Measurements from ENCODE around the gene CAPS2. TPM values are rescaled to one million over a fixed set of nuclear protein-coding genes. Genes with fewer than 3 reads are reported as not detected.
"Not testable (repeated sequence)": the region's sequence is repeated elsewhere in the genome, so short reads cannot be mapped to it uniquely, and the experiment has no call there.

CAPS2 gene
- total RNA-seq, result 1 to 10 TPM; 2.4 to 3.0 TPM

DNA sequence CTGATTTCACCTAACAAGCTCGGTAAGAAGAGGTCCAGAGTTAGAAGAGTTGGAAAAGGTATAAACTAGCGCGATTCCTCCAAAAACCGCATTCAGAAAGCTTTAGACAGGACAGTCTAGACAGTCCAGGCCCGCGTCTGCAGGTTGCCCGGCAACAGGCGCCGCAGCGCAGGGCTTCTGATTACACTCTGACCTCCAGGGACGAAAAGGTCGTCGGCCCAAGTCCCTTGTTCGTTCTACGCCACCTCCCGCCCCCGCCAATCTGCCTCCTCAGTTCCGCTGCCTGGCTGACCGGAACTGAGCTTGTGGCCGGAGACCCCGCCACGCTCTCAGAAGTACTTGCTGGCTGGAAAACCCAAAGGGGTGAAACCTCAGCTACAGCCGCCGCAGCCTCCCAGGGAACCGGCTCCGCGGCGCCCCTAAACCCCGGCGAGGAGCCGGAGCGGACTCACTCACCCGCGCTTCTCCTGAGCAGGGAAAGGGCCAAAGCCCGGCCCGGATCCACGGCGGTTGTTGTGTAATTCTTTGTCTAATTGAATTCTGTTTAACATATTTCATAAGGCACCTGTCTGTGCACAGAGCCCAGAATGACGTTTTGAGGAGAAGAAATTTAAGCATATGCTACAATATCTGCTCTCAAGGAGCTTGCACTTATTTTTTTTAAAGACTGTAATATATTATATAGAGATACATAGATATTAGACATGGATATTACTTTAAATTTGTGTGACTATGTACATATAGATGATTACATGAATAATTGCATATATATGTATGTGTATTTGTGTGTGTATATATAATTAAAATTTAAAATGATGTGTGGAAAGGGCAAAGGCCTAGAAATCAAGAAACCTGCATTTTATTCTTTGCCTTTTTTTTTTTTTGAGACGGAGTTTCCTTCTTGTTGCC, at the start of gene CAPS2:
CAPS2 (minus strand) TSS at position 407 of the 909 bp plus-strand sequence. CDS start 3,826 bp downstream, outside the sequence.
- H3K27me3 Mint-ChIP-seq, result peaks cover 59% of the 10 kb centered on the region
- peak within 1 kb of the TSS; percentile 82 for H3K4me3 Mint-ChIP-seq
- no peak within 1 kb of the TSS for H3K27ac Mint-ChIP-seq

DNA sequence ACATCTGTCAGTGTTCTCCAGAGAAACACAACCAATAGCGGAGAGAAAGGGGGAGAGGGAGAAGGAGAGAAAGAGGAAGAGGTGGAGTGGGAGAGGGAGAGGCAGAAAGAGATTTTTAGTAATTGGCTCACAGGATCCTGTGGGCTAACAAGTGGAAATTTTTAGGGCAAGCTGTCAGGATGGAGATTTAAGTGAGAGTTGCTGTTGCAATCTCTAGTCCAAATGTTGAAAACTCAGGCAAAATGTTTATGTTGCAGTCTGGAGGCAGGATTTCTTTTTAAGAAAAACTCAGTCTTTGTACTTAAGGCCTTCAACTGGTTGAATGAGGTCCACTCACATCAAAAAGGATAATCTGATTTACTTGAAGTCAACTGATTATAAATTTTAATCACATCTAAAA, 48.2 kb upstream of the CAPS2 start:
- H3K4me3 Mint-ChIP-seq, result no peak overlapping the region
- no peak for DNase-seq
- no peak overlapping the region for H3K27ac Mint-ChIP-seq
- H3K9me3 Mint-ChIP-seq, result no peaks in the 10 kb centered on the region
- H3K27me3 Mint-ChIP-seq, result no peaks in the 10 kb centered on the region
- no peaks in the 10 kb centered on the region for H3K4me1 Mint-ChIP-seq
- no peaks in the 10 kb centered on the region for H3K36me3 Mint-ChIP-seq

More for the DNA sequence above, at the start of gene CAPS2:
- H3K9me3 Mint-ChIP-seq, result no peaks in the 10 kb centered on the region
- peak; percentile 80 for DNase-seq
- H3K36me3 Mint-ChIP-seq, result no peaks in the 10 kb centered on the region
- H3K4me1 Mint-ChIP-seq, result peaks cover 12% of the 10 kb centered on the region

DNA sequence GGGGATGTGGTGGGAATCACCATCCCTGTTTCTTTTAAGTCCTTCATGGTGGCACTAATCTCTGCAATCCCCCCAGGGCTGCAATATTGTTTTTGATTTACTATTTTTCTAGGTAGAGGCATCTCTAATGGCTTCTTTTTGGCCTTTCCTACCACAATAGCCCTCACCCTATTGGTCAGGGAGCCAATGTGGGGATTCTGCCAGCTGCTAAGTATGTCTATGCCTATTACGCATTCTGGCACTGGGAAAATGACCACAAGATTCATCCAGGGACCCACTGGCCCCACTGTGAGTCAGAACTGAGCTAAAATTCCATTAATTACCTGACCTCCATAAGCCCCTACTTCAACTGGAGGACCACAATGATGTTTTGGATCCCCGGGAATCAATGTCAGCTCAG, 44.8 kb upstream of the CAPS2 start:
- no peaks in the 10 kb centered on the region for H3K36me3 Mint-ChIP-seq
- no peaks in the 10 kb centered on the region for H3K27me3 Mint-ChIP-seq
- no peaks in the 10 kb centered on the region for H3K9me3 Mint-ChIP-seq
- no peak overlapping the region for H3K4me3 Mint-ChIP-seq
- H3K4me1 Mint-ChIP-seq, result no peaks in the 10 kb centered on the region
- DNase-seq, result no peak
- H3K27ac Mint-ChIP-seq, result no peak overlapping the region

DNA sequence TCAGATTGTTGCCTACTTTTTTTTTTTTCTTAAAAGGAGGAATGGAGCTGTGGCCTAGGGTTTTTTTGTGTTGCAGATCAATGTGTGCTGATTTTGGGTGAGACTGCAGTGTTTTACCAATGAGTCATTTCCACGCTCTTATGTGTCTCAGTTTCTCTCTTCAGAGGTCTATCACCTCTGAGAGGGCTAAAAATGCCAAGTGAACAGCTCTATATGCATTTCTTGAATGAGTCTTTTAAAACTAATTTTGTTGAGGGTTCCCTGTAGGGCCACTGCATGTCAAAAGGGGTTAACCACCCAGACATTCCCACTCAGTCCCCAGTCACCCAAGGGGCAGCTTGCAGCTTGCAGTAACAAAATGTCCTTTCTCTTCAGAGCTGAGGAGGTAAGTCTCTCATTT, 36.5 kb upstream of the CAPS2 start:
- no peaks in the 10 kb centered on the region for H3K27me3 Mint-ChIP-seq
- H3K27ac Mint-ChIP-seq, result no peak overlapping the region
- H3K4me1 Mint-ChIP-seq, result peaks cover 10% of the 10 kb centered on the region
- peaks cover 1% of the 10 kb centered on the region for H3K36me3 Mint-ChIP-seq
- H3K9me3 Mint-ChIP-seq, result peaks cover 1% of the 10 kb centered on the region
- no peak for DNase-seq
- no peak overlapping the region for H3K4me3 Mint-ChIP-seq

DNA sequence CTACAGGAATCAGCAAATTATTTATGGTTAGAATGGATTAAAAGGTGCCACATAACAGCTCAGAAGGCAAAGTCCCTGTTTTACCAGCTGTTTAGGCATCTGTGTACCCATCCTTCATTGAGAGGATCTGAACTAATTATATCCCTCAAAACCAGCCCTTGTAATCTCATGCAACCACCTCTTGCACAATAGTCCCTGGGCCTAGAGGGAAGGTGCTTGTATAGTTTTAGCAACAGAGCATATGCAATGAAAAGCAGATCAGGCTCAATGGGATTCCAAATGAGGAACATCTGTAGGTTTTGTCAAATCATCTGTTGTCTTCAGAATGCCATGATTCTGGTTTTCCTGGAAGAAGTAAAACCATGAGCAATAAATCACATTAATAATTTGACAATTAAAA, 34.8 kb upstream of the CAPS2 start:
- H3K4me3 Mint-ChIP-seq, result no peak overlapping the region
- H3K36me3 Mint-ChIP-seq, result peaks cover 8% of the 10 kb centered on the region

DNA sequence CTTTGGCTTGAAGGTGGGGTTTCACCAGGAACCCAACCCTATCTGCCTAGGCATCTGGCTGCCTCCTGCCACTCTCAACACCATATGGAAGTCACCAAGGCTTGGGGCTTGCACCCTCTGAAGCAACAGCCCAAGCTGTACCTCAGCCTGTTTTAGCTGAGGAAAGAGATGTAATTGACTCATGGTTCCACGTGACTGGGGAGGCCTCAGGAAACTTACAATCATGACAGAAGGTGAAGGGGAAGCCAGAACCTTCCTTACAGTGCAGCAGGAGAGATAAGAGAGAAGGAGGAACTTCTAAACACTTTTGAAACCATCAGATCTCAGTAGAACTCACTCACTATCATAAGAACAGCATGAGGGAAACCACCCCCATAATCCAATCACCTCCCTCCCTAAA, 31.3 kb upstream of the CAPS2 start:
- no peak for DNase-seq
- no peaks in the 10 kb centered on the region for H3K27me3 Mint-ChIP-seq
- H3K27ac Mint-ChIP-seq, result no peak overlapping the region
- H3K4me1 Mint-ChIP-seq, result peaks cover 11% of the 10 kb centered on the region
- no peak overlapping the region for H3K4me3 Mint-ChIP-seq
- H3K9me3 Mint-ChIP-seq, result peaks cover 10% of the 10 kb centered on the region
- H3K36me3 Mint-ChIP-seq, result peaks cover 10% of the 10 kb centered on the region

More for the DNA sequence above, 34.8 kb upstream of the CAPS2 start:
- H3K4me1 Mint-ChIP-seq, result peaks cover 17% of the 10 kb centered on the region
- H3K27ac Mint-ChIP-seq, result no peak overlapping the region
- H3K9me3 Mint-ChIP-seq, result peaks cover 8% of the 10 kb centered on the region
- no peaks in the 10 kb centered on the region for H3K27me3 Mint-ChIP-seq
- DNase-seq, result no peak

DNA sequence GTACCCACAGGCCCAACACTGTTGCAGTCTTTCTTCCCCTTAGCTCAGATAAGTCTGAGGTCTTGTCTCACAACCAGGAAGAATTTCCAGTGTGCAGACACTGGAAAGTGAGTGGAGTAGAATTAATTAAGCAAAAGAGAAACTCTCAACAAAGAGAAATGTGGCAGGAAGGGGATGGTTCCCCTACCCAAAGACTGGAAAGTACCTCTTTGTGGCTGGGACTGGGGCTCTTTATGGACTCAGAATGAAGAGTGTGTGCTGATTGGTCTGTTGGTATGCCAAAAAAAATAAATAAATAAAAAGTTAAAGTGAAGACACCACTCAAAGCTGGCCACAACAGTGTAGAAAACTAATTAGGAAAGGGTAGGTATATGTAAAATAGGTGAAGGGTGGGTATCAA, 30.8 kb upstream of the CAPS2 start:
- Mint-ChIP-seq H3K27ac (no peak overlapping the region), H3K27me3 (no peaks in the 10 kb centered on the region), H3K36me3 (peaks cover 10% of the 10 kb centered on the region), H3K4me3 (no peak overlapping the region), H3K4me1 (peaks cover 6% of the 10 kb centered on the region), H3K9me3 (peaks cover 10% of the 10 kb centered on the region)
- no peak for DNase-seq

DNA sequence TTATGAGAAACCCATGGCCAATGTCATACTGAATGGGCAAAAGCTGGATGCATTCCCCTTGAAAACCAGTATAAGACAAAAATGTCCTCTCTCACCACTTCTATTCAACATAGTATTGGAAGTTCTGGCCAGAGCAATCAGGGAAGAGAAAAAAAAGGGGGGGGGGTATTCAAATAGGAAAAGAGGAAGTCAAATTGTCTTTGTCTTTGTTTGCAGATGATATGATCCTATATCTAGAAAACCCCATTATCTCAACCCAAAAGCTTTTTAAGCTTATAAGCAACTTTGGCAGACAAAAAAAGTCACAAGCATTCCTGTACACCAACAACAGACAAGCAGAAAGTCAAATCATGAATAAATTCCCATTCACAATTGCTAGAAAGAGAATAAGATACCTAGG, 23.9 kb upstream of the CAPS2 start:
- Mint-ChIP-seq H3K4me3 (no peak overlapping the region), H3K36me3 (peaks cover 28% of the 10 kb centered on the region), H3K27me3 (no peaks in the 10 kb centered on the region), H3K4me1 (peaks cover 6% of the 10 kb centered on the region), H3K27ac (no peak overlapping the region), H3K9me3 (peaks cover 22% of the 10 kb centered on the region)
- no peak for DNase-seq

DNA sequence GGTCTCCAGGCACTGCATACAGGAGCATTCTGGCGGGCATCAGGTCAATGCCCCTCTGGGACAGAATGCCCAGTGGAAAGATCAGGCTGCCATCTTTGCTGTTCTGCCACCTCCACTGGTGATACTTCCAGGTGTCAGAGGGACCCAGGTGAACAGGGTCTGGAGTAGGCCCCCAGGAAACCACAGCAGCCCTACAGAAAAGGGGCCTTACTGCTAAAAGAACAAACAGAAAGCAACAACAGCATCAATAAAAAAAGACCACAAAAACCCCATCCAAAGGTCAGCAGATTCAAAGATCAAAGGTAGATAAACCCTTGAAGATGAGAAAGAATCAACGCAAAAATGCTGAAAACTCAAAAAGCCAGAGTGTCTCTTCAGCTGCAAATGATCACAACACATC, 20.3 kb upstream of the CAPS2 start:
- H3K36me3 Mint-ChIP-seq, result peaks cover 30% of the 10 kb centered on the region
- H3K4me1 Mint-ChIP-seq, result peaks cover 12% of the 10 kb centered on the region
- no peak overlapping the region for H3K4me3 Mint-ChIP-seq
- no peaks in the 10 kb centered on the region for H3K27me3 Mint-ChIP-seq
- no peak for DNase-seq
- H3K27ac Mint-ChIP-seq, result no peak overlapping the region
- peaks cover 22% of the 10 kb centered on the region for H3K9me3 Mint-ChIP-seq

DNA sequence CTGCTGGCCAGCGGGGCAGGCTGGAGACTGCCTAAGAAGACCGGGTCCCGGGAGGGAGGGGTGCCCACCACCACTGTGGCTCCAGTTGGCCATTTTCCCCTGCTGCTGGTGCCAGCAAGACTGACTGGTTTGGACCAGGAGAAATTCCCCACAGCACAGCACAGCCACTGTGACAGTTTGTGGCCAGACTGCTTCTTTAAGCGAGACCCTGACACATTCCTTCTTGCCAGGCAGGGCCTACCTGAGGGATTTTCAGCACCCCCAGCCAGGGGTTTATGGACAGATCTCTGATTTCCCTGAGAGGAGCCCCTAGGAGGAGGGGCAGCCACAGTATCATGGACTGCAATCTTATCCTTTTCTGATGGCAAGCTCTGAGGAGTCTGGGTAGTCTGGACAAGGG, 19.8 kb upstream of the CAPS2 start:
- Mint-ChIP-seq H3K4me3 (no peak overlapping the region), H3K27me3 (no peaks in the 10 kb centered on the region), H3K9me3 (peaks cover 19% of the 10 kb centered on the region), H3K4me1 (peaks cover 13% of the 10 kb centered on the region), H3K27ac (no peak overlapping the region), H3K36me3 (peaks cover 27% of the 10 kb centered on the region)
- no peak for DNase-seq

DNA sequence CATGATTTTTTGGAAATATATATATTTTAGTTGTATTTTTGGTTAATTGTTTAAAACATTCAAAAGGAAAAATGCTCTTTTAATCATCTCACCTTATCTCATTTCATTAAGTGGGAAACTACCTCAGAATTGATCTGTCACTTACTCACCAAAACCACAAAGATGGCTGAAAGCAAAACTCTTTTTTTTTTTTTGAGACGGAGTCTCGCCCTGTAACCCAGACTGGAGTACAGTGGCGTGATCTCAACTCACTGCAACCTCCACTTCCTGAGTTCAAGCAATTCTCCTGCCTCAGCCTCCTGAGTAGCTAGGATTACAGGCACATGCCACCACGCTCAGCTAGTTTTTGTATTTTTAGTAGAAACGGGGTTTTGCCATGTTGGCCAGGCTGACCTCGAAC, 16.1 kb upstream of the CAPS2 start:
- not testable (repeated sequence) for H3K4me3 Mint-ChIP-seq, H3K27me3 Mint-ChIP-seq, H3K27ac Mint-ChIP-seq

DNA sequence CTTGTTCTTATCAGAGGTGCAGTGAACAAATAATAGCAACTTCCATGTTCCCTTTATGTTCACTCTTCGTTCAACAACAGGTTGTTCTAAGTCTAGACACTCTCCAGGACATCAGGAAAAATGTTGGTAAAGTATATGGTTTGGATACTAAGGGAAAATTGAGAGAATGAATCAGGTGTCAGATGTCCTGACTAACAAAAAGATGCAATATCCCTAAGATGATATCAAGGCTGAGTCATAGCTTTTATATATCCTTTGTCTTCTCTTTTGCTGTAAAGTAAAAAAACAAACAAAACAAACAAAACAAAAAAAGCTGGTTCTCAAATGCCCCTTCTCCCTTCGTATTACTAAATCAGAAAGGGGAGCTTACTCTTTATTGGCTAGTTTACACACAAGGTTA, 15.4 kb upstream of the CAPS2 start:
- no peak for DNase-seq
- H3K9me3 Mint-ChIP-seq, result no peaks in the 10 kb centered on the region

More for the DNA sequence above, 16.1 kb upstream of the CAPS2 start:
- not testable (repeated sequence) for H3K9me3 Mint-ChIP-seq, H3K36me3 Mint-ChIP-seq
- H3K4me1 Mint-ChIP-seq, result peaks cover 13% of the 10 kb centered on the region
- DNase-seq, result peak; percentile 19

DNA sequence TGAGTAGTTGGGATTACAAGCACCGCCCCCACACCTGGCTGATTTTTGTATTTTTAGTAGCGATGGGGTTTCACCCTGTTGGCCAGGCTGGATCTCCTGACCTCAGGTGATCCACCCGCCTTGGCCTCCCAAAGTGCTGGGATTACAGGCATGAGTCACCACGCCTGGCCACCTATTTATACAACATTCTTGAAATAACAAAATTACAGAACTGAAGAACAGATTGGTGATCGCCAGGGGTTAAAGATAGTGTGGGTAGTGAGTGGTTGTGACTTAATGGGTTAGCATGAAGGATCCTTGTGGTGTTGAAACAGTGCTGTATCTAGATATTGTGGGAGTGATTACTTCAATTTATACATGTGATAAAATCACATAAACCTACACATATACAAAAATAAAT, 11.7 kb upstream of the CAPS2 start:
- Mint-ChIP-seq H3K4me1 (peaks cover 15% of the 10 kb centered on the region), H3K36me3 (peaks cover under 1% of the 10 kb centered on the region), H3K4me3 (no peak overlapping the region), H3K27ac (no peak overlapping the region), H3K27me3 (peaks cover 7% of the 10 kb centered on the region), H3K9me3 (no peaks in the 10 kb centered on the region)
- DNase-seq, result no peak

More for the DNA sequence above, 15.4 kb upstream of the CAPS2 start:
- Mint-ChIP-seq H3K36me3 (peaks cover 2% of the 10 kb centered on the region), H3K4me3 (no peak overlapping the region), H3K27me3 (no peaks in the 10 kb centered on the region), H3K27ac (no peak overlapping the region), H3K4me1 (peaks cover 11% of the 10 kb centered on the region)

DNA sequence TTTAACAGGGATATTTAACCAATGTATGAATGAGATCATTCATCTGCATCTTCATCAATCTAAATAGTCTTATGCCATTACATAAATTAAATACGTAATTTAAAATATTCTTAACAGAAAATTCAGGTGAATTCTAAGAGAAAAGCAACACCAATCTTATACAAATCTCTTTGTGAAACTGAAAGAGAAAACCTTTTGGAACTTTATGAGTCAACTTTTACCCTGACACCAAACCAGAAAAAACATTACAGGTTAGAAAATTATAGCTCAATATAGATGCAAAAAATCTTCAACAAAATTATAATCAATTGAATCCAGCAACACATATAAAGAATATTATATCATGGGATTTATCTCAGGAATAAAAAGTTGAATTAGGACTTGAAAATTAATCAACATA, 7.8 kb upstream of the CAPS2 start:
- H3K36me3 Mint-ChIP-seq, result no peaks in the 10 kb centered on the region
- no peak overlapping the region for H3K4me3 Mint-ChIP-seq
- no peak for DNase-seq
- peaks cover 18% of the 10 kb centered on the region for H3K4me1 Mint-ChIP-seq
- peaks cover 34% of the 10 kb centered on the region for H3K27me3 Mint-ChIP-seq
- H3K27ac Mint-ChIP-seq, result no peak overlapping the region
- H3K9me3 Mint-ChIP-seq, result no peaks in the 10 kb centered on the region

DNA sequence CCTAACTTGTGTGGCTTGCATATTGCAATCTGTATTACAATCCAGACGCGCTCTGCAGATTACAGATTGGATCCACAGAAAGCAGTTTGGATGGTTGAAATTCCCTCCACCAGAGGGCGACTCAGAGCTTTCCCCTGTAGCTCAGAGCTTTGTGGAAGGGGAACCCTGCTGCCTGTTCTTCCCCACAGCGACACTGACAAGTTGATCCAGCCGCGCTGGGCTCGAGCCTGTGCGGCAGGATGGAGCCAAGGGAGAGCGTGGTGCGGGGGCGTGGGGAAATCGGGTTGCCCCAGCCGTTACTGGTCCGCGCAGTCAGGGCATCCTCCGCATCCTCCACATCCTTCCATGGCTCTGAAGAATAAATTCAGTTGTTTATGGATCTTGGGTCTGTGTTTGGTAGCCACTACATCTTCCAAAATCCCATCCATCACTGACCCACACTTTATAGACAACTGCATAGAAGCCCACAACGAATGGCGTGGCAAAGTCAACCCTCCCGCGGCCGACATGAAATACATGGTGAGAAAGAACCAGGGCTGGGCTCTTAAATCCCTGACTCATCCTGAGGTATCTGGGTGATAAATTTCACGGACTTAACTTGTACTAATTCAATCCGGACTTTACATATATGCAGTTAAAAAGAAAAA, 4.4 kb upstream of the CAPS2 start, which contains the start of gene GLIPR1L1:
GLIPR1L1 (plus strand) TSS at position 287 of the 647 bp plus-strand sequence; CDS start at position 346, 59 bp downstream.
- Mint-ChIP-seq H3K36me3 (no peaks in the 10 kb centered on the region), H3K27ac (no peak within 1 kb of the TSS), H3K9me3 (no peaks in the 10 kb centered on the region), H3K4me1 (peaks cover 20% of the 10 kb centered on the region), H3K27me3 (peaks cover 50% of the 10 kb centered on the region), H3K4me3 (peak within 1 kb of the TSS; percentile 71)
- peak; percentile 72 for DNase-seq

All from activated naive CD8-positive, alpha-beta T cell treated with anti-CD3 and anti-CD28 coated beads for 36 hours (primary cell).